CD14-positive monocyte (primary cell): ENCODE data around the gene TOLLIP. TPM values are rescaled to one million over a fixed set of nuclear protein-coding genes. Genes with fewer than 3 reads are reported as not detected.

ENCODE experiments used
- DNase-seq, 3 donors: peaks; one replicate each; pipeline ENCODE4 v3.0.0-alpha.2; 2011 to 2022
- H2AFZ ChIP-seq: 2 replicates; pipeline ENCODE4 v1.6.0; 2012; ENCODE audit warnings: mild to moderate bottlenecking, low read depth, low read length, inconsistent platforms; ENCODE audit not compliant: insufficient read depth, poor library complexity, severe bottlenecking
- H3K27ac ChIP-seq, 2 donors: 1 replicate in 1 of 2; 2 replicates in 1 of 2; pipeline ENCODE4 v1.5.1; 2012 to 2013; ENCODE audit warnings: low read length in 2 of 2, control low read depth in 1 of 2, inconsistent platforms in 1 of 2, low read depth in 1 of 2, mild to moderate bottlenecking in 1 of 2
- H3K27me3 ChIP-seq, 2 donors: one replicate each; pipeline versions ENCODE4 v1.6.0 to v1.6.1; 2011 to 2013; ENCODE audit warnings: low read length in 2 of 2; ENCODE audit not compliant: control insufficient read depth in 2 of 2, insufficient read depth in 2 of 2
- H3K36me3 ChIP-seq, 2 donors: replicated peaks in 1 of 2; 1 replicate in 1 of 2; 2 replicates in 1 of 2; pipeline versions ENCODE4 v1.5.1 to v1.6.1; 2012 to 2013; ENCODE audit warnings: low read length in 2 of 2, control low read depth in 1 of 2, inconsistent platforms in 1 of 2, mild to moderate bottlenecking in 1 of 2; ENCODE audit not compliant: insufficient read depth in 2 of 2, control insufficient read depth in 1 of 2
- H3K4me1 ChIP-seq, 2 donors: 1 replicate in 1 of 2; 2 replicates in 1 of 2; pipeline versions ENCODE4 v1.5.1 to v1.6.1; 2012 to 2013; ENCODE audit warnings: low read length in 2 of 2, control low read depth in 1 of 2, inconsistent platforms in 1 of 2, mild to moderate bottlenecking in 1 of 2, moderate library complexity in 1 of 2; ENCODE audit not compliant: insufficient read depth in 2 of 2, control insufficient read depth in 1 of 2
- H3K4me2 ChIP-seq: replicated peaks from 2 replicates; pipeline ENCODE3; 2012; ENCODE audit warnings: low read length, moderate library complexity, mild to moderate bottlenecking; ENCODE audit not compliant: poor library complexity, severe bottlenecking; ENCODE audit errors: extremely low read depth
- H3K4me3 ChIP-seq, 3 experiments: fragments of 200-600 bp in 1 of 3; sonication (generic) in 1 of 3; replicated peaks in 1 of 3; 1 replicate in 2 of 3; 2 replicates in 1 of 3; pipeline ENCODE4 v1.5.1; 2011 to 2013; ENCODE audit warnings: low read length in 3 of 3, mild to moderate bottlenecking in 3 of 3, control low read depth in 2 of 3, low read depth in 2 of 3, inconsistent platforms in 1 of 3, moderate library complexity in 1 of 3
- H3K79me2 ChIP-seq: 2 replicates; pipeline ENCODE4 v1.6.0; 2012; ENCODE audit warnings: mild to moderate bottlenecking, control low read depth, inconsistent platforms, low read length, moderate library complexity; ENCODE audit not compliant: insufficient read depth
- H3K9ac ChIP-seq: 2 replicates; pipeline ENCODE4 v1.6.0; 2017; ENCODE audit warnings: low read length, mild to moderate bottlenecking; ENCODE audit not compliant: insufficient read depth, poor library complexity, severe bottlenecking
- H3K9me3 ChIP-seq, 2 donors: replicated peaks in 1 of 2; 1 replicate in 1 of 2; 2 replicates in 1 of 2; pipeline versions ENCODE4 v1.5.1 to v1.6.1; 2012 to 2013; ENCODE audit warnings: low read length in 2 of 2, control low read depth in 1 of 2; ENCODE audit not compliant: control insufficient read depth in 1 of 2, insufficient read depth in 1 of 2
- H4K20me1 ChIP-seq: 2 replicates; pipeline ENCODE4 v1.6.0; 2012; ENCODE audit warnings: mild to moderate bottlenecking, low read length, control low read depth, moderate library complexity; ENCODE audit not compliant: insufficient read depth
- H3K27ac Mint-ChIP-seq, 7 donors: one replicate each; pipeline ENCODE4 v1.8.0; 2020; ENCODE audit warnings: mild to moderate bottlenecking in 7 of 7, mixed read lengths in 7 of 7, moderate library complexity in 6 of 7, inconsistent platforms in 2 of 7
- H3K27me3 Mint-ChIP-seq, 3 donors: one replicate each; pipeline ENCODE4 v1.8.0; 2021 to 2022; ENCODE audit warnings: low read depth in 3 of 3, mild to moderate bottlenecking in 3 of 3, mixed read lengths in 3 of 3, moderate library complexity in 3 of 3, inconsistent platforms in 1 of 3
- H3K36me3 Mint-ChIP-seq, 2 donors: one replicate each; pipeline ENCODE4 v1.8.0; 2020; ENCODE audit warnings: mixed read lengths in 2 of 2, inconsistent platforms in 1 of 2, mild to moderate bottlenecking in 1 of 2
- H3K4me1 Mint-ChIP-seq: one replicate; pipeline ENCODE4 v1.8.0; 2020; ENCODE audit warnings: mild to moderate bottlenecking, mixed read lengths
- H3K4me3 Mint-ChIP-seq, 2 donors: one replicate each; pipeline ENCODE4 v1.8.0; 2020; ENCODE audit warnings: mild to moderate bottlenecking in 2 of 2, mixed read lengths in 2 of 2, moderate library complexity in 1 of 2
- H3K9me3 Mint-ChIP-seq, 7 donors: one replicate each; pipeline ENCODE4 v1.8.0; 2020 to 2022; ENCODE audit warnings: mixed read lengths in 7 of 7, mild to moderate bottlenecking in 6 of 7, moderate library complexity in 6 of 7, inconsistent platforms in 2 of 7
- CTCF ChIP-seq: fragments of 200-600 bp; IDR thresholded peaks from one replicate; pipeline ENCODE4 v1.8.0; 2022; ENCODE audit warnings: antibody characterized with exemption, mild to moderate bottlenecking
- WGBS: methylation state at CpG from one replicate; pipeline ENCODE4 v1.1.5; 2013; ENCODE audit warnings: missing lambda C conversion rate; ENCODE audit not compliant: insufficient coverage; 5-methylcytosine and 5-hydroxymethylcytosine counted together
- intact Hi-C, 2 donors: fragments of 100-400 bp; cut with micrococcal nuclease; formaldehyde crosslinking; loops; one replicate each; pipeline versions ENCODE4 v1.15.0 to v1.15.1; 2023
- polyA plus RNA-seq, 3 donors: library from polyadenylated mRNA; depleted of rRNA in 1 of 3; unstranded in 2 of 3; stranded (reverse) in 1 of 3; fragments of 300-500 nt in 2 of 3; fragments of >200 nt in 1 of 3; fragmentation: Illumina TruSeq in 2 of 3; gene quantifications; 1 replicate in 2 of 3; 2 replicates in 1 of 3; pipeline ENCODE4 v1.2.3, GENCODE V29; 2012 to 2021

Gene TOLLIP
- polyA plus RNA-seq, 3 donors = 67.9 to 72.1 (median 71.7) TPM

DNA sequence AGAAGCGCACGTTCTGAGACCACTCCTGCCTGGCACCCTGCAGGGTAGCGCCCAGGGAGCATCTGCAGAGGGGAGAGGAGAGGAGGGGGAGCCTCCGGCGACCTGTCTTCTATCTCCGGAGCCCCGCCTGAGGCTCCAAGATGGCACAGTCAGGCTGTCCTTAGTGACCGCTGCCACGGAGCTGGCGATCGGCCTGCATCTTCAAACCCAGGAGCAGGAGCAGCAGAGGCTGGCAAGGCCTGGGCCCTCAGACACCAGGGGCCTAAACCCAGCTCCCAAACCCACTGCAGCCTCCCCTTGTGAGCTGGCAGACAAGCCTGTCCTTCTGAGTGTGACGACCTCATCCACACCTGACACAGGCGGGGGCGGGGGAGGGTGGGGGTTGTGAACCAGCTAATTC, 34.9 kb downstream of the TOLLIP start:
- Histone ChIP-seq H3K36me3 (peaks cover 56 to 64% of the 10 kb centered on the region in 2 donors), H4K20me1 (peaks cover 73% of the 10 kb centered on the region), H3K27me3 (no peaks in the 10 kb centered on the region), H3K4me1 (no peaks in the 10 kb centered on the region), H3K4me2 (no peak overlapping the region), H3K4me3 (no peak overlapping the region), H3K27ac (no peak overlapping the region), H3K9ac (no peak overlapping the region), H3K9me3 (no peaks in the 10 kb centered on the region), H2AFZ (no peak overlapping the region), H3K79me2 (peaks cover 6% of the 10 kb centered on the region)
- no peak for TF ChIP-seq CTCF
- no peak for DNase-seq
- Mint-ChIP-seq H3K4me1 (no peaks in the 10 kb centered on the region), H3K27ac (no peak overlapping the region), H3K9me3 (peaks cover 0 to 1% (median 0%) of the 10 kb centered on the region in 7 donors), H3K27me3 (peaks cover 0 to 3% (median 0%) of the 10 kb centered on the region in 3 donors), H3K4me3 (no peak overlapping the region), H3K36me3 (peaks cover 39 to 66% of the 10 kb centered on the region in 2 donors)
- intact Hi-C loops = no loop called here
- 99% methylated on average over 12 of the region's 14 CpGs for WGBS

DNA sequence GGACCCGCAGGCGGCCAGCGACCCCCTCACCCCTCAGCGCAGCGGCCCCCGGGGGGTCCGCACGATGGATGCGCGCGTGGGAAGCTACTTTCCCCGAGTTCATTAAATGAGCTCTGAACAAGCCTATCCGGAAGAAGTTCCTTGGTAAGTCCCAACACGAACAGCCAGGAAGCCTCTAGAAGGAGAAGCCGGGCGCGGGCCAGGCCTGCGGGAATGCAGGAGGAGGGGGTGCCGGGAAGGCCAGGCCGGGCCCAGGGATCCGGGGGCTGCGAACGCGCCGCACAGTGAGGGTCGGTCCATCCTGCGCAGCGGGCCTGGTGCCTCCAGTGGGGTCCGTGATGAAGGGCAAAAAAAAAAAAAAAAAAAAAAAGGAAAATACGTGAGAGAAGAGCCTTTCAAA, 36.9 kb downstream of the TOLLIP start:
- H3K4me1 ChIP-seq = no peaks in the 10 kb centered on the region
- no peak overlapping the region for H3K27ac Mint-ChIP-seq
- DNase-seq = no peak

More for the DNA sequence above, 36.9 kb downstream of the TOLLIP start:
- no peaks in the 10 kb centered on the region for H3K79me2 ChIP-seq
- no peak for TF ChIP-seq CTCF
- no peak overlapping the region for H3K4me3 ChIP-seq
- peaks cover 54% of the 10 kb centered on the region for H4K20me1 ChIP-seq
- no peaks in the 10 kb centered on the region for H3K27me3 ChIP-seq
- 99% methylated on average over 18 of the region's 30 CpGs for WGBS
- H3K9ac ChIP-seq = no peak overlapping the region
- no peak overlapping the region for H2AFZ ChIP-seq
- no peak overlapping the region for H3K27ac ChIP-seq
- peaks cover 40 to 44% of the 10 kb centered on the region in 2 donors for H3K36me3 ChIP-seq
- Mint-ChIP-seq H3K4me3 (no peak overlapping the region), H3K9me3 (peaks cover 0 to 2% (median 0%) of the 10 kb centered on the region in 7 donors), H3K36me3 (peaks cover 25 to 47% of the 10 kb centered on the region in 2 donors), H3K27me3 (peaks cover 0 to 5% (median 0%) of the 10 kb centered on the region in 3 donors), H3K4me1 (no peaks in the 10 kb centered on the region)
- intact Hi-C loops = no loop called here
- no peak overlapping the region for H3K4me2 ChIP-seq
- H3K9me3 ChIP-seq = no peaks in the 10 kb centered on the region
